LNCaP clone FGC (cell line): ENCODE results near the gene IL6ST.

Experiments used
- DNase-seq: peaks from one replicate; pipeline ENCODE4 v3.0.0-alpha.2; 2011; ENCODE audit warnings: low read depth
- H3K4me3 ChIP-seq: 2 replicates; pipeline ENCODE4 v1.5.1; 2011; ENCODE audit warnings: mild to moderate bottlenecking, low read depth, low read length, control low read depth
- CTCF ChIP-seq: IDR thresholded peaks from 2 replicates; pipeline ENCODE4 v1.5.1; 2012; ENCODE audit warnings: mild to moderate bottlenecking; ENCODE audit not compliant: control insufficient read depth, insufficient read depth; ENCODE audit errors: extremely low read depth

IL6ST gene

GRCh38 chr5:56012281-56012963 lies 17.7 kb upstream of the IL6ST start:
- H3K4me3 ChIP-seq = no peak overlapping the region

GRCh38 chr5:56011835-56012234 lies 17.1 kb upstream of the IL6ST start:
- no peak overlapping the region for H3K4me3 ChIP-seq
- DNase-seq = no peak
- TF ChIP-seq CTCF = no peak

More at GRCh38 chr5:56012281-56012963, 17.7 kb upstream of the IL6ST start:
- no peak for DNase-seq
- TF ChIP-seq CTCF = no peak

- DNase-seq = no peak
- H3K4me3 ChIP-seq = no peak overlapping the region
- no peak for TF ChIP-seq CTCF
These were observed 15.7 kb upstream of the IL6ST start for GRCh38 chr5:56010431-56010830.

- no peak for DNase-seq
- H3K4me3 ChIP-seq = no peak overlapping the region
- no peak for TF ChIP-seq CTCF
These were observed 11.8 kb upstream of the IL6ST start for GRCh38 chr5:56006600-56006999.

- no peak for DNase-seq
- TF ChIP-seq CTCF = no peak
These were observed 11.3 kb upstream of the IL6ST start for GRCh38 chr5:56006094-56006493.

GRCh38 chr5:56004874-56005273 lies 10.1 kb upstream of the IL6ST start:
- H3K4me3 ChIP-seq = no peak overlapping the region
- no peak for TF ChIP-seq CTCF
- DNase-seq = no peak

More at GRCh38 chr5:56006094-56006493, 11.3 kb upstream of the IL6ST start:
- no peak overlapping the region for H3K4me3 ChIP-seq

- DNase-seq = peak; percentile 40
- no peak overlapping the region for H3K4me3 ChIP-seq
- no peak for TF ChIP-seq CTCF
These were observed 8.9 kb upstream of the IL6ST start for GRCh38 chr5:56003679-56004078.
